HG03097 (cell line): ENCODE measurements around the gene DLST.

Experiments used
- ATAC-seq: cut with Tn5 transposase; IDR thresholded peaks from one replicate; pipeline ENCODE4 v1.9.1; 2021; ENCODE audit not compliant: unreplicated experiment, low FRiP score

Gene DLST

GRCh38 chr14:74936151-74936550, 54.4 kb downstream of the DLST start:
- ATAC-seq, result no peak

GRCh38 chr14:74936731-74937130, 55.0 kb downstream of the DLST start:
- ATAC-seq, result no peak

GRCh38 chr14:74937171-74937570, 55.5 kb downstream of the DLST start:
- no peak for ATAC-seq

- no peak for ATAC-seq
These were observed 57.1 kb downstream of the DLST start for GRCh38 chr14:74938531-74939495.

- ATAC-seq, result no peak
These were observed 59.3 kb downstream of the DLST start for GRCh38 chr14:74940956-74941565.

GRCh38 chr14:74941676-74942097, 60.0 kb downstream of the DLST start:
- ATAC-seq, result no peak

GRCh38 chr14:74942181-74942580, 60.5 kb downstream of the DLST start:
- no peak for ATAC-seq

- no peak for ATAC-seq
These were observed 60.9 kb downstream of the DLST start for GRCh38 chr14:74942608-74943007.

- ATAC-seq, result no peak
These were observed 63.6 kb downstream of the DLST start for GRCh38 chr14:74945261-74945851.

- ATAC-seq, result no peak
These were observed 64.3 kb downstream of the DLST start for GRCh38 chr14:74945852-74946658.

- no peak for ATAC-seq
These were observed 65.1 kb downstream of the DLST start for GRCh38 chr14:74946659-74947281.

GRCh38 chr14:74947353-74948227, 65.9 kb downstream of the DLST start:
- ATAC-seq, result no peak

GRCh38 chr14:74948228-74949175, 66.8 kb downstream of the DLST start:
- ATAC-seq, result no peak

GRCh38 chr14:74949191-74949601, 67.5 kb downstream of the DLST start:
- ATAC-seq, result no peak

- ATAC-seq, result no peak
These were observed 68.3 kb downstream of the DLST start for GRCh38 chr14:74949859-74950573.

- no peak for ATAC-seq
These were observed 69.2 kb downstream of the DLST start for GRCh38 chr14:74950795-74951442.
